GM10847 (cell line): ENCODE measurements around the gene RFX2.

Experiments
- POLR2A ChIP-seq: IDR thresholded peaks from 2 replicates; pipeline ENCODE4 v1.6.1; 2011; ENCODE audit not compliant: insufficient read length; ENCODE audit errors: extremely low read depth

RFX2 gene

GRCh38 chr19:5974721-5975387 lies 135.4 kb downstream of the RFX2 start:
- TF ChIP-seq POLR2A, result no peak

GRCh38 chr19:5973867-5974635 lies 136.2 kb downstream of the RFX2 start:
- TF ChIP-seq POLR2A, result no peak

- TF ChIP-seq POLR2A, result no peak
These were observed 136.9 kb downstream of the RFX2 start for GRCh38 chr19:5973376-5973775.

GRCh38 chr19:5972355-5972731 lies 138.0 kb downstream of the RFX2 start:
- TF ChIP-seq POLR2A, result no peak

- TF ChIP-seq POLR2A, result no peak
These were observed 138.5 kb downstream of the RFX2 start for GRCh38 chr19:5971714-5972354.

GRCh38 chr19:5969476-5969875 lies 140.8 kb downstream of the RFX2 start:
- no peak for TF ChIP-seq POLR2A

- no peak for TF ChIP-seq POLR2A
These were observed 141.6 kb downstream of the RFX2 start for GRCh38 chr19:5968431-5969373.

- TF ChIP-seq POLR2A, result no peak
These were observed 142.3 kb downstream of the RFX2 start for GRCh38 chr19:5967994-5968430.

GRCh38 chr19:5967571-5967970 lies 142.7 kb downstream of the RFX2 start:
- no peak for TF ChIP-seq POLR2A

- no peak for TF ChIP-seq POLR2A
These were observed 143.4 kb downstream of the RFX2 start for GRCh38 chr19:5966941-5967340.

GRCh38 chr19:5966215-5966614 lies 144.1 kb downstream of the RFX2 start:
- no peak for TF ChIP-seq POLR2A

GRCh38 chr19:5964816-5965565 lies 145.3 kb downstream of the RFX2 start:
- TF ChIP-seq POLR2A, result no peak

GRCh38 chr19:5963855-5964254 lies 146.4 kb downstream of the RFX2 start:
- TF ChIP-seq POLR2A, result no peak
